ENCODE measurements around the gene CRAMP1. TPM values are rescaled to one million over a fixed set of nuclear protein-coding genes. Genes with fewer than 3 reads are reported as not detected.

Gene CRAMP1
- total RNA-seq, 1 donor from 2014 or later = 10.8 TPM

DNA sequence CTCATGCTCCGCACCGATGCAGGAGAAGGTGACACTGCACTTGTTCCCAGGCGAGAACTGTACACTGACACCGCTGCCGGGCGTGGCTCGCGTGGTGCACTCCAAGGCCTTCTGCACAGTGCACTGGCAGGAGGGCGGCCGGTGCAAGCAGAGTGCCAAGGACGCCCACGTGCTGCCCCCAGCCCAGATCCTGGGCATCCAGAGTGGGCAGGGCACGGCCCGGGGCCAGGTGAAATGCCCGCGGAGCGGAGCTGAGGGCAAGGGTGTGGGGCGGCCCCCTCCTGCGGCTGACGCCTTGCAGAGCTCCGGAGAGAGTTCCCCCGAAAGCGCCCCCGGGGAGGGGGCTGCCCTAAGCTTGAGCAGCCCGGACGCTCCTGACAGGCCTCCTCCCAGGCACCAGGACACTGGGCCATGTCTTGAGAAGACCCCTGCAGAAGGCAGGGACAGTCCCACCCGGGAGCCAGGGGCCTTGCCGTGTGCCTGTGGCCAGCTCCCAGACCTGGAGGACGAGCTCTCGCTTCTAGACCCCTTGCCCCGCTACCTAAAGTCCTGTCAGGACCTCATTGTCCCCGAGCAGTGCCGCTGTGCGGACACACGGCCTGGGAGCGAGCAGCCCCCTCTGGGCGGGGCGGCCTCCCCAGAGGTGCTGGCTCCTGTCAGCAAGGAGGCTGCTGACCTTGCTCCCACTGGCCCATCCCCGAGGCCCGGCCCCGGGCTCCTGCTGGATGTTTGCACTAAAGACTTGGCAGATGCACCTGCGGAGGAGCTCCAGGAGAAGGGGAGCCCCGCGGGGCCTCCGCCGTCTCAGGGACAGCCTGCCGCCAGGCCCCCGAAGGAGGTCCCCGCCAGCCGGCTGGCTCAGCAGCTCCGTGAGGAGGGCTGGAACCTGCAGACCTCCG, 44.0 kb downstream of the CRAMP1 start:
- DNase-seq = no peak

DNA sequence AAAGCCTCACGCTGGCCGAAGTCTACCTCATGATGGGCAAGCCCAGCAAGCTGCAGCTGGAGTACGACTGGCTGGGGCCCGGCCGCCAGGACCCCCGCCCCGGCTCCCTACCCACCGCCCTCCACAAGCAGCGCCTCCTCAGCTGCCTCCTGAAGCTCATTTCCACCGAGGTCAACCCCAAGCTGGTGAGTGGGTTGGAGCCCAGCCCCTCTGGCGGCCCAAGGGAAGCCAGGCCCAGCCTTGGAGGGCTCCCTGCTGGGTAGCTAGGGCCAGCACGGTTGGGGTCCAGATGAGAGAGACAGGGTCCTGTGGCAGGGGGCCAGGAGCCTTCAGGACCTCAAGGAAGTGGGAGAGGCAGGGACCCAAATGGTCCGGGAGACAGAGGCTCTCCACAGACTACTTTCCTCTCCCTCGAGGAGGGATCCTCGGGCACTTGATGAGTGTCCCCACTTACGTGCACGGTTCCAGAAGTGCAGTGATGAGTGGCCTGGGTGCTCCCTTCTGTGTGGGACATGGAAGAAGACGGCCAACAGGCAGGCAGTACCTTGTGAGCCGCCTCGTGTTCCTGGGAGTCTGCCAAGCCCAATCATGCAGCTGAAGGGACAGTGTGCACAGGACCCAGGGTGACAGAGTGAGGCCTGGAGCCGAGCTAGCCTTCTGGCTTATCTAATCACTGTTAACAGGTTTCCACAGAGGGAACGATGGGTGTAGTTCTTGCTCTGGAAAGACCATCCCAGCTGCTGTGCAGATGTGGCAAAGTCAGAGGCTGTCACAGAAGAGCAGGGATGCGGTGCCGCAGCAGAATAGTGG, 44.9 kb downstream of the CRAMP1 start:
- DNase-seq = no peak

- no peak for DNase-seq
Measured at GRCh38 chr16:1657841-1658240, 45.7 kb downstream of the CRAMP1 start.

DNA sequence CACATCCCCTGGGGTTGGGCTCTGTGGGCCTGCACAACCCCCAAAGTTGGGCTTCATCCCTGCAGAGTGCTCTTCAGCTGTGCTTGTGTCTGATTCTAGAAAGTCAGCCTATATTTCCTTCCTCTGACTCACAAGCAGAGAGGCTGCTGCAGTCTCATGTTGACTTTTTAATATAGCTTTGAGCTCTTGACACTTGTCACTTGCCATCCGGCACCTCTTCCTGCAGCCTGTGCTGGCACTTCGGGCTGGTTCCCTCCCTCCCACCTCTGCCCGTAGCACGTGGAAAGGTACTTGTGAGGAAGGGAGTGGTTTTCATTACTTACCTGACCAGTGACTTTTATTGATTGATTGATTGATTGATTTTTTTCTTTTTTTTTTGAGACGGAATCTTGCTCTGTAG, 46.9 kb downstream of the CRAMP1 start:
- DNase-seq = no peak

DNA sequence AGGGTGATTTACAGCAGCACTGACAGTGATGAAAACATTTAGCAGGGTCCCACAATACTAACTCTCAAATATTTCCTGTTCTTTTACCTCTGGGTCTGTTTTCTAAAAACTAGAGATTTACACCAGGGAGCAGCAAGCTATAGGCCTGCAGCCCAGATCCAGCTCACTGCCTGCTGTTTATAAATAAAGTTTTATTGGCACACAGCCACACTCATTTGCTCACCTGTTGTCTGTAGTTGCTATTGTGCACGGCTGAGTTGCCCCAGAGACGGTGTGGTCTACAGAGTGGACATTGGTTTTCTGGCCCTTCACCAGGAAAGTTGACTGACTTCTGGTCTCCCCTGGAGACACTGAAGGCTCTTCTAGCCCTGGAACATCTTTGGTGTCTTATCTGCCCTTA, 49.7 kb downstream of the CRAMP1 start:
- DNase-seq = no peak

GRCh38 chr16:1662543-1662942, 50.4 kb downstream of the CRAMP1 start:
- DNase-seq = no peak

DNA sequence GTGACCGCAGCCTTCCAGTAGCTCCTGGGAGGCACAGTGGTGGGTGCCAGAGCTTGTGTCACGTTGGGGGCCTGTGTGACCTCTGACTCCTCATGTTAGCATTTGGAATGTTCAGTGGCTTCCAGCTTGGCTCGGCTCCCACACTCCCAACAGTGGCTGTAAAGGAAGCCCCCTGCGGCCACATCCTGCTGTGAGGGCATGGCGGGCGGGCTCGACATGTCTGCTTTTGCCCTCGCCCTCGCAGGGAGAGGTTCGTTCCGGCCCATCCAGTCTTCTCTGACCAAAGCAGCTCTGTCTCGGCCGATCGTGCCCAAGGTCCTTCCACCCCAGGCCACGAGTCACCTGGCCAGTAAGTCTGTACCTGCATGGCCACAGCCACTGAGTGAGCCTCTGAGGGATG, 53.7 kb downstream of the CRAMP1 start:
- DNase-seq = no peak

GRCh38 chr16:1666316-1666715, 54.2 kb downstream of the CRAMP1 start:
- no peak for DNase-seq

GRCh38 chr16:1667271-1667670, 55.1 kb downstream of the CRAMP1 start:
- no peak for DNase-seq

DNA sequence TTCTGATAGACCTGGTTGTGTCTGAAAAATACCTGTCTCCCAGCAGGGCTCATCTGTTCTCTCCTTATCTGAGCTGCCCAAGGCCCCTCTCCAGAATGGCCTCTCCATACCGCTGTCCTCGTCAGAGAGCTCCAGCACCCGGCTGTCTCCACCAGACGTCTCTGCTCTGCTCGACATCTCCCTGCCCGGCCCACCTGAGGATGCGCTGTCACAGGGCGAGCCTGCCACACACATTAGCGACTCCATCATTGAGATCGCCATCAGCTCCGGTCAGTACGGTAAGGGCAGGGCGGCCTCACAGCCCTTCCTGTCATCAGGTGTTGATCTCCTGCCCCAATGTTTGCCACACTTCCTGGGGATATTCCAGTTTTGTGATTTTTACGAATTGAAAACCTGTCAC, 55.8 kb downstream of the CRAMP1 start:
- DNase-seq = no peak

GRCh38 chr16:1668612-1669319, 56.6 kb downstream of the CRAMP1 start:
- DNase-seq = no peak

- no peak for DNase-seq
Measured at GRCh38 chr16:1669698-1670097, 57.5 kb downstream of the CRAMP1 start.

- no peak for DNase-seq
Measured at GRCh38 chr16:1670371-1670770, 58.2 kb downstream of the CRAMP1 start.

DNA sequence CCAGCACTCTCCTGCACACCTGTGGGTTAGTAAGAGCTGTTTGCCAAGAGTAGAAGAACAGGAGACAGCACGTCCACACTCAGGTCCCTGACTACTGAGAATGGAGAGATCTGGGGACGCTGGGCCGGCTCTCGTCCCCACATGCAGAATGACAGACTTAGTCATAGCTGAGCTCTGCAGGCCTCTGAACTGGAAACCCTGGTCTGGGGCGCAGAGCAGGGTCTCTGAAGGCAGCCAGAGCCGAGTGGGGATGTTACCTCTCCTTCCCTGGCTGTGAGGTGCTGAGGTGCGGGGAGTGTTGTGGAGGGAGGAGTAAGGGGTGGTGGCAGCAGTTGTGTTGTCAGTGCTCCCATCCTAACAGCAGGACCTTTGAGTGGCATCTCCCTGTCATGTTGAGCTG, 58.7 kb downstream of the CRAMP1 start:
- no peak for DNase-seq

- no peak for DNase-seq
Measured at GRCh38 chr16:1673424-1674151, 61.4 kb downstream of the CRAMP1 start.

DNA sequence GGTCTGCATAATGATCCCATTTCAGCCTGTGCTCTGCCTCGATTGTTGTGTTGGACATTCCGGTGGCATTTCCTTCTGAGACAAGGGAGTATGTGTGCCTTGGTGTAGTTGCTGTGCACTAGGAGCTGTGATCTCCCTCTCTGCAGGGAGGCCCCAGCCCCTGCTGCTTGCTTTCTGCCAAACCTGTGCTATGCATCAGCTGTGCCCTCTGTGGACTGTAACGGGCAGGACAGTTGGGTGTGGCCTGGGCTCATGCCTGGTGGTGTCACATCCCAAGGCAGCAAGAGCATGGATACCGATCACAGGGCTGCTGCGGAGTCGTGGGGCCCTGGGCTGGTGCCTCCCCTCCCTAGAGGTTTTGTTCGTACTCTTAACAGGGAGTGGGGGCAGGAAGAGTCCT, 62.1 kb downstream of the CRAMP1 start:
- DNase-seq = no peak

GRCh38 chr16:1674751-1675664, 62.8 kb downstream of the CRAMP1 start:
- DNase-seq = no peak

DNA sequence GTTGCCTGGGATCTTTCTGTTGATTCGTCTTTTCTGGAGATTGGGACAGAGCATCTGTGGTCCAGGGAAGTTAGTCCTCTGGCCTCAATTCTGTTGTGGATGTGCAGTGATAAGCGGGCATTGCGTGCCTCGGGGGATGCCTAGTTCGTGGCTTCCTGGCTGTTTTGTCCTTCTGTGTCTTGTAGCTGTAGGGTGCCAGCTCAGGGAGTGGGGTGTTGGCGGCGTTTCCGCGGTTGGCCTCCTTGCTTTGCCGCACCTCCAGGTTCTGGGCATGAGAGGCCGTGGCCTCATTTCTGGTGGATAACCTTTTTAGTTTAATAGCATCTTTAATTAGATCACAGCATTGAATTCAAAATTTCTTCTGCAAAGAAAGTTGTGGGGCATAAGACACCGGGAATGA, 64.5 kb downstream of the CRAMP1 start:
- no peak for DNase-seq

DNA sequence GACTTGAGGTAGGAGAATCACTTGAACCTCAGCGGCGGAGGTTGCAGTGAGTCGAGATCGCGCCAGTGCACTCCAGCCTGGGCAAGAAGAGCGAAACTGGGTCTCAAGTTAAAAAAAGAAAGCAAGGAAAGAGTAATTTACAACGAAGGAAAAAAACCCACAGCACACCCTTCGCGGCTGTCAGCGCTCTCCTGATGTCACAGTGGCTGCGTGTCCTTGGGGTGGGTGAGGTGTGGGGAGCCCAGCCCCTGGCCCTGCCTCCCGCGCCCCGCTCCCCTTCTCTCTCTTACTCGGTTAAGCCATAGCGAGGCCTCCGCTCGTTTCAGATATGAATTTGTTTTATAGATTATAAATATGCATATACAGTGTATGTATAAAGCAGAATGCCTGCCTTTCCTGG, 65.2 kb downstream of the CRAMP1 start:
- DNase-seq = no peak

DNA sequence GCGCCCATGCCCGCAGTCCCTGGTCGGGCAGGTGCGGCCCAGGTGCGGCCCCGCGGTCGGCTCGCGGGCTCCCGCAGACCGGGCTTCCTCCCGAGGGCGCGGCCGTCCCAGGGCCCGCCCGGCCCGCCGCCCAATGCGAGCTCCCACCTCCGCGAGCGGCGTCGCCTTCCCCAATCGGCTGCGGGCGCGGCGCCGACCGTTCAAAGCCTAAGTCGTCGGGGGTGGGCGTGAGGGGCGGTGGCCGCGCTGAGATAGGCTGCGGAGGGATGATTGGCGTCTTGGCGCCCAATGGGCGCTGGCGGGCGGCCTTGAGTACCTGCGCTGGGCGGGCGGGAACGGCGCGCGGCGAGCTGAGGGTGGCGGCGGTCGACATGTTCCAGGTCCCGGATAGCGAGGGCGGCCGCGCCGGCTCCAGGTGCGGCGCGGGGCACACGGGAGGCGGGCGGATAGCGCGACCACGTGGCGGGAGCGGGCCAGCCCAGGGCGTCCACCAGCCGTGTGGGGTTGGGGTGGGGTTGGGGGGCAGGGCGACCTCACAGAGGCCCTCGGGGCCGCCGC, 65.9 kb downstream of the CRAMP1 start, which contains the start of gene JPT2:
Gene JPT2 (plus strand): TSS at position 338 of the 558 bp plus-strand sequence. CDS start 34 bp downstream, at position 372.
- peak; percentile 98 for DNase-seq
